Measurements from ENCODE around the gene MAP7.
"Not testable (repeated sequence)": the region's sequence is repeated elsewhere in the genome, so short reads cannot be mapped to it uniquely, and the experiment has no call there.

Gene MAP7
- 1.4 to 2.5 (median 1.9) reads per million in 3 donors for total RNA-seq

DNA sequence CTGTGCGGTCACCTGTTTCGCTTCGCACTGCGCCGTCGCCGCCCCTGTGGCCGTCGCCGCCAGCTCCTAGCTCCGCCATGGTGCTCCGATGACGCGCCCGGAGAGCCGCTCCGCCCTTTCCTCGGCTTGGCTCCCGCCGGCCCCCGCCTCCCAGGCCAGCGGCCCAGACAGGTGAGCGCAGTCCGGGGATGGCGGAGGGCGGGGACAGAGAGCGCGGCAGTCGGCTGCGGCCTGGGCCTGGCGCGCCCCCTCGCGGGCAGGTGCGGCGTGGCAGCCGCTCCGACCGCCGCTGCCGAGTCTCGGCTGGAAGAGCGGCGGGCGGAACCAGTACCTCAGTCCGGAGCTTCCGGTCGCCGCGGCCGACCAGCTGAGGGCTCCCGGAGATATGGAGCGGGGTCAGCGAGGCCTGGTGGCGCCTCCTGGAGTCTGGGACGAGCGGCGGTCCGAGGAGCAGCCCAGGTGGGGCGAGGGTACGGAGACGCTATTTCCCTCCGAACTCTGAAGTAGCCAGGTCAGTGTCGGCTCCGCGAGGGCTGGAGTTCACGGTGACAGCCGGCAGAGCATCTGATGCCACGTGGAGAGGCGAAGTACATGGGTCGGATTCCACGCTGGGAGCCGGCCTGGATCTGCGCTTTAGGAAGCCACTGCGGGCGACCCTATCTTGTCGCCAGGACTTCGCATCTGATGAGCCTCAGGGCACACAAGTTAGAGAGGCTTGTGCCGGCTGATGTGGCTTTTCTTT, at the start of gene MAP7:
Gene MAP7 (minus strand): TSS at position 93 of the 742 bp plus-strand sequence. CDS start 14 bp downstream, at position 79.
- H3K4me1 ChIP-seq (ENCODE audit: control insufficient read depth, insufficient read depth, low read length, poor library complexity, severe bottlenecking): peaks cover 12% of the 10 kb centered on the region
- DNase-seq: peak; percentile 45 to 65 (median 57)
- no peaks in the 10 kb centered on the region for H3K9me3 ChIP-seq (ENCODE audit: control insufficient read depth, low read length)
- peaks cover 20% of the 10 kb centered on the region for H3K27me3 ChIP-seq (replicated peaks; ENCODE audit: control insufficient read depth, insufficient read depth, low read length, poor library complexity, severe bottlenecking)
- H3K4me3 ChIP-seq (ENCODE audit: insufficient read depth, low read depth, low read length, poor library complexity, severe bottlenecking): peak within 1 kb of the TSS; percentile 64
- no peak within 1 kb of the TSS for H3K27ac ChIP-seq (ENCODE audit: insufficient read depth, low read length, poor library complexity, severe bottlenecking)
- no peaks in the 10 kb centered on the region for H3K36me3 ChIP-seq (ENCODE audit: control insufficient read depth, insufficient read depth, low read length)

DNA sequence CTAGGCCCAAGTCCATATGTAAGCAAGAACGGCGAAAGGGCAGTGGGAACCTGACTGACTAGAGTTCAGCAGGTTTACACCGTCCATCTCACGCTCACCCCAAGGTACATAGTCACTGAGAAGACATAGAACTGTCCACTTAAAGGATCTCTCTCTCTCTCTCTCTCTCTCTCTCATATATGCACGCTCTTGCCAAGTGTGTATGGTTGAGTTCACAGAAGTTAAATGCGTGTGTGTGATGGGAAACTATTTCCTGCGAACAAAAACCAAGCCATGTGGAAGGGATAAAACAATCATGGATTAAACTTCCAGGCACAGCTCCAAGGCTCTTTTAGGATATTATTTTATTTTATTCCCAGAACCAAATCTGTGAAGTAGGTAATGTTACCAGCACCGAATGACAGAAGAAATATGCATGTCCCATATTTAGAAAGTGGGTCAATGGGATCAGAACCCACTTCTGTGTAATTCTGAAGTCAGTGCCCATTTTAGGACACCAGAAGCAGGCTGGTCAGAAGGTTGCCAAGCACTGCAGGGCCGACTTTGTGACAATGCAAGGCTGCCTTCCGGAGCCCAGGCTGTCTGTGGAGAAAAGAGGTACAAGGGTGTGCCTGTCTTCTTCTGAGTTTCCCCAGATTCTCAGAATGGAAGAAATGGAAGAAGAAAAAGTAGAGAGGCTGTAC, 49.2 kb upstream of the MAP7 start:
- no peak for DNase-seq
- Histone ChIP-seq H3K36me3 (ENCODE audit: control insufficient read depth, insufficient read depth, low read length) (peaks cover 27% of the 10 kb centered on the region), H3K9me3 (ENCODE audit: control insufficient read depth, low read length) (no peaks in the 10 kb centered on the region), H3K27ac (ENCODE audit: insufficient read depth, low read length, poor library complexity, severe bottlenecking) (no peak overlapping the region), H3K4me3 (ENCODE audit: insufficient read depth, low read depth, low read length, poor library complexity, severe bottlenecking) (no peak overlapping the region), H3K4me1 (ENCODE audit: control insufficient read depth, insufficient read depth, low read length, poor library complexity, severe bottlenecking) (peaks cover 3% of the 10 kb centered on the region), H3K27me3 (replicated peaks; ENCODE audit: control insufficient read depth, insufficient read depth, low read length, poor library complexity, severe bottlenecking) (no peaks in the 10 kb centered on the region)

DNA sequence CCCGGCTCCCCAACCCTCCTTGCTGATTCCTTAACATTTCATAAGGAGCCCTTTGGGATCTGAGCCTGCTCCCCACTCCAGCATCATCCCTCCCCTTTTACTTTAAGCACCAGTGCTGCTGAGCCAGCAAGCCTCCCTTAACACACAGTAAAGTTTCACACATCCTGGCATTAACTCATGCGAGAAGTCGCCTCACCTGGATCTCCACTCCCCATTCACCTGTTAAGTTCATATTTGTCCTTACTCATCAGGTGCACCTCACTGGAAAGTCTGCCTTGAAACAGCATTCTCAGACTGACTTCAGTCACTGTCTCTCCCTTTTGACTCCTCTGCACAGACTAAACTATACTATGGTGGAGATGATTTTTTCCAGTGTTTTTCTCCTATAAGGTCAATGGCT, 47.8 kb upstream of the MAP7 start:
- H3K27me3 ChIP-seq (replicated peaks; ENCODE audit: control insufficient read depth, insufficient read depth, low read length, poor library complexity, severe bottlenecking): no peaks in the 10 kb centered on the region
- H3K36me3 ChIP-seq (ENCODE audit: control insufficient read depth, insufficient read depth, low read length): peaks cover 17% of the 10 kb centered on the region
- no peak overlapping the region for H3K4me3 ChIP-seq (ENCODE audit: insufficient read depth, low read depth, low read length, poor library complexity, severe bottlenecking)
- H3K4me1 ChIP-seq (ENCODE audit: control insufficient read depth, insufficient read depth, low read length, poor library complexity, severe bottlenecking): peaks cover 9% of the 10 kb centered on the region
- H3K27ac ChIP-seq (ENCODE audit: insufficient read depth, low read length, poor library complexity, severe bottlenecking): no peak overlapping the region
- DNase-seq: no peak
- no peaks in the 10 kb centered on the region for H3K9me3 ChIP-seq (ENCODE audit: control insufficient read depth, low read length)

DNA sequence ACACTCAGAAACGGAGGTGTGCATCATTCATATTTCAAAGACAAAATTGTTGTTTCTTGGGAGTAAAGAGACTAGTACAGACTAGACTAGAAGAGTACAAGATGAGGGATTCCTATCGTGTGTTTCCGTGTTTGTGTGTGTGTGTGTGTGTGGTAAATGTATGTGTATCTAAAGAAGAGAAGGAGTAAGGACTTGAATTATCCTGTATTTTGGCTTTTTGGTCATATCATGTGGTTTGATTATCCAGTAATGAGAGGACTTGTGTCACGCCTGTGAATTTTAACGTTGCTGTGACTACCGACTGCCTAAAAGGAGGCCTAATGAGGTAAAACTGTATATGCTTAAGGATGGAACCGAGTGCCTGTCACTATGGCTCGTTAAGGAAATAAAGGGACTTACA, 44.4 kb upstream of the MAP7 start:
- no peak for DNase-seq
- Histone ChIP-seq H3K27ac (ENCODE audit: insufficient read depth, low read length, poor library complexity, severe bottlenecking) (no peak overlapping the region), H3K27me3 (replicated peaks; ENCODE audit: control insufficient read depth, insufficient read depth, low read length, poor library complexity, severe bottlenecking) (no peaks in the 10 kb centered on the region), H3K4me3 (ENCODE audit: insufficient read depth, low read depth, low read length, poor library complexity, severe bottlenecking) (no peak overlapping the region), H3K36me3 (ENCODE audit: control insufficient read depth, insufficient read depth, low read length) (peaks cover 32% of the 10 kb centered on the region), H3K9me3 (ENCODE audit: control insufficient read depth, low read length) (no peaks in the 10 kb centered on the region), H3K4me1 (ENCODE audit: control insufficient read depth, insufficient read depth, low read length, poor library complexity, severe bottlenecking) (peaks cover 9% of the 10 kb centered on the region)

DNA sequence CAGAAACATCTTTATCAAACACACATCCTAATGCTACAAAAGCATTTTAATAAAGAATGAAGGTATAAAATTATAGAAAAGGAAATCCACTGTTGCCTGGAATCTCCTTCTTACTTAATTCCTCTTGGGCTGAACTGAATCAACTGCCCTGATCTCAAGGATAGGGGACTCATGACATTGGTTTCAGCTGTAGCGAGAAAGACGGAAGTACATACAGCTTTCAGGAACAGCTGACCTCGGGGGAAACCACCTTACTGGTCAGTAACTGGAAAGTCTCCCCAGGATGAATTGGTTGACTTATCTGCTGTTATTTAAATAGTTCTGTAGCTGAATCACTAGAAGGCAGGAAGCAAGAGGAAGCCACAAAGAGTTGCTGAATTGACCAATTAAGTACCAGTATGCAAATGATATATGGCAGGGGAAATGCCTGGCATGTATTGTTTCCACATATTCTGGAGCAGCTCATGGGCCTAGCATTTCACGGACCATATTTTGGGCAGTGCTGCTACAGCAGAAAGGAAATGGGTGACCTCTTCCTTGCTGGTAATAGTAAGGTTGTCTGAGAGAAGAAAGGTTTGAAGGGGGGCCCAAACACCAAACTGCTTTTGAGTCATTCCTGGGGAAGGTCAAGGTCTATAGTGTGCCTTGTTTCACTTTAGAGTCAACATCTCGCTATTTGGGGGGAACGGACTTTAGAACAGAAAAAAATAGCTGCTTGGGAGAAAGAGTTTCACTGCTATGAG, 43.7 kb upstream of the MAP7 start:
- peak; percentile 4 to 19 (median 17) for DNase-seq

DNA sequence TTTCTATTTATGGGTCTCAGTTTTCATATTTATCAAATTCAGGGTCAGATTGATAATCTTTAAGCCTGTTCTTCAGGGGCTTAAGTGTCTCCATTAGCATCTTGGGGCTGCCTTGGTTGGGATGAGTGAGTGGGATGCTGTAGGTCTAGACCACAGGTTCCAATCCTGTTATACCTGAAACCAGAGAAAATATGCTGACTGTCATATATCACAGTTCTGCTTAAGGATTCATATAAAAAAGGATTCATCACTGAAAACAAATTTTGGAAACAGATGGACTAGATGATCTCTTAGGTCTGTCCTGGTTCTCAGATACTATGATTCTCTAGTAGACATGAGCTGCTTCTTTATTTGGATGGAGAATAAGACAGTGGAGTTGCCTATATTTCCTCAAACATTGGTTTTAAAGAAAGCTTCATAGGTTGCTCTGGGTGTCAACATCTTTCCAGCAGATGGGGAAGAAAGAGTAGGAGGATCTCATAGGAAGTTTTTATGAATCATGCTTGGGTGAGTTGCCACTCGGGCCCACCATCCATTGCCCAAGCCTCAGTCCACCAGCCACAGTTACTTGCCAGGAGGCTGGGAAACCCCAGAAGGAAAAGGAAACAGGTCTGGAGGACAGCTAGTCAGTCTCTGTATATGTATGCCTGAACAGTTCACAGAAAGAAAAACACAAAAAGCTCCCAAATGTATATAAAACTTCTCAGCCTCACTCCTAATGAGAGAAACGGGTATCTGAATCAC, 42.9 kb upstream of the MAP7 start:
- H3K4me1 ChIP-seq (ENCODE audit: control insufficient read depth, insufficient read depth, low read length, poor library complexity, severe bottlenecking): peaks cover 9% of the 10 kb centered on the region
- H3K36me3 ChIP-seq (ENCODE audit: control insufficient read depth, insufficient read depth, low read length): peaks cover 44% of the 10 kb centered on the region
- DNase-seq: no peak
- no peaks in the 10 kb centered on the region for H3K9me3 ChIP-seq (ENCODE audit: control insufficient read depth, low read length)
- H3K27me3 ChIP-seq (replicated peaks; ENCODE audit: control insufficient read depth, insufficient read depth, low read length, poor library complexity, severe bottlenecking): no peaks in the 10 kb centered on the region
- H3K4me3 ChIP-seq (ENCODE audit: insufficient read depth, low read depth, low read length, poor library complexity, severe bottlenecking): no peak overlapping the region
- no peak overlapping the region for H3K27ac ChIP-seq (ENCODE audit: insufficient read depth, low read length, poor library complexity, severe bottlenecking)

More for the DNA sequence above, 43.7 kb upstream of the MAP7 start:
- H3K4me3 ChIP-seq (ENCODE audit: insufficient read depth, low read depth, low read length, poor library complexity, severe bottlenecking): no peak overlapping the region
- peaks cover 9% of the 10 kb centered on the region for H3K4me1 ChIP-seq (ENCODE audit: control insufficient read depth, insufficient read depth, low read length, poor library complexity, severe bottlenecking)
- no peaks in the 10 kb centered on the region for H3K27me3 ChIP-seq (replicated peaks; ENCODE audit: control insufficient read depth, insufficient read depth, low read length, poor library complexity, severe bottlenecking)
- H3K36me3 ChIP-seq (ENCODE audit: control insufficient read depth, insufficient read depth, low read length): peaks cover 39% of the 10 kb centered on the region
- H3K9me3 ChIP-seq (ENCODE audit: control insufficient read depth, low read length): no peaks in the 10 kb centered on the region
- no peak overlapping the region for H3K27ac ChIP-seq (ENCODE audit: insufficient read depth, low read length, poor library complexity, severe bottlenecking)

DNA sequence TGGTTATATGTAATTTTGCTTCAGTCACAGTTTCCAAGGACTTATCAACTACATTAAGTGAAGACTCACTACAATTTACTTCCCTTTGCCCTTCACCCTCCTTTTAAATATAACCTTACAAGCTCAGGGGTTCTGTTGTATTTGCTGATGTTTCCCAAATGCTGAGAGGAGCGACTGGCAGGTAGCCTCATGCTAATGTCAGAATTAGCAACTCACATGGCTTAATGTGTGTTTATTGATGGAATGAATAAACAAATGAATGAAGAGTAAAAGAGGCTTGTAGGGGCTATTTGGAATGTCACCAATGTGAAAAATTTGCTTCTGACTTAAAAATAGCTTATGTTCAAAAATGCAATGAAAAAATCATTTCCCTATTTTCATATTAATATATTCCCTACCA, 41.4 kb upstream of the MAP7 start:
- Histone ChIP-seq H3K27me3 (replicated peaks; ENCODE audit: control insufficient read depth, insufficient read depth, low read length, poor library complexity, severe bottlenecking) (no peaks in the 10 kb centered on the region), H3K4me3 (ENCODE audit: insufficient read depth, low read depth, low read length, poor library complexity, severe bottlenecking) (no peak overlapping the region), H3K4me1 (ENCODE audit: control insufficient read depth, insufficient read depth, low read length, poor library complexity, severe bottlenecking) (peaks cover 9% of the 10 kb centered on the region), H3K9me3 (ENCODE audit: control insufficient read depth, low read length) (no peaks in the 10 kb centered on the region), H3K36me3 (ENCODE audit: control insufficient read depth, insufficient read depth, low read length) (peaks cover 42% of the 10 kb centered on the region), H3K27ac (ENCODE audit: insufficient read depth, low read length, poor library complexity, severe bottlenecking) (no peak overlapping the region)
- no peak for DNase-seq

DNA sequence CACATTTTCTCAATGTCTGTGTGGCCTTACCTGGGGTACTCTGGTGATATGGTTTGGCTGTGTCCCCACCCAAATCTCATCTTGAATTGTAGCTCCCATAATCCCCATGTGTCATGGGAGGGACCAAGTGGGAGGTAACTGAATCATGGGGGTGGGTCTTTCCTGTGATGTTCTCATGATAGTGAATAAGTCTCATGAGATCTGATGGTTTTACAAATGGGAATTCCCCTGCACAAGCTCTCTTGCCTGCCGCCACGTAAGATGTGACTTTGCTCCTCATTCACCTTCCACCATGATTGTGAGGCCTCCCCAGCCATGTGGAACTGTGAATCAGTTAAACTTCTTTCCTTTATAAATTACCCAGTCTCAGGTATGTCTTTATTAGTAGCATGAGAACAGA, 40.6 kb upstream of the MAP7 start:
- not testable (repeated sequence) for H3K27me3 ChIP-seq (replicated peaks; ENCODE audit: control insufficient read depth, insufficient read depth, low read length, poor library complexity, severe bottlenecking); H3K4me3 ChIP-seq (ENCODE audit: insufficient read depth, low read depth, low read length, poor library complexity, severe bottlenecking); H3K27ac ChIP-seq (ENCODE audit: insufficient read depth, low read length, poor library complexity, severe bottlenecking); H3K4me1 ChIP-seq (ENCODE audit: control insufficient read depth, insufficient read depth, low read length, poor library complexity, severe bottlenecking); H3K9me3 ChIP-seq (ENCODE audit: control insufficient read depth, low read length); DNase-seq
- H3K36me3 ChIP-seq (ENCODE audit: control insufficient read depth, insufficient read depth, low read length): peaks cover 42% of the 10 kb centered on the region

DNA sequence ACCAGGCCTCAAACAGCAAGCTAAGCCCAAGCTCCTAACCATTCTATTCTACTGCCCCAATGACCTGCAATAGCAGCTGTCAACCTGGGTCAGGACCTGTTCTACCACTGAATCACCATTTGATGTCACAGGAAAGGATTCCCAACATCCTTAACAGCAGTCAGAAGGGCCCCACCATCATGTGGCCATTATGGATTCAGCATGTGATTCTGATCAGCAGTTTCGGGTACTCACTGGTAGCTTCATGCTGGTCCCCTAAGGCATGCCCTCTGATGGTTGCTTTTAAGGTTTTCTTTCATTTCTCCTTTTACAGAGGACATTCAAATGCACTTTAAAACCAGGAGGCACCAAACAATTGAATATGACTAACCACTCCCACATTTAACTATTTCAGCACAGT, 37.3 kb upstream of the MAP7 start:
- DNase-seq: no peak
- Histone ChIP-seq H3K27me3 (replicated peaks; ENCODE audit: control insufficient read depth, insufficient read depth, low read length, poor library complexity, severe bottlenecking) (no peaks in the 10 kb centered on the region), H3K4me1 (ENCODE audit: control insufficient read depth, insufficient read depth, low read length, poor library complexity, severe bottlenecking) (no peaks in the 10 kb centered on the region), H3K9me3 (ENCODE audit: control insufficient read depth, low read length) (no peaks in the 10 kb centered on the region), H3K4me3 (ENCODE audit: insufficient read depth, low read depth, low read length, poor library complexity, severe bottlenecking) (no peak overlapping the region), H3K36me3 (ENCODE audit: control insufficient read depth, insufficient read depth, low read length) (peaks cover 49% of the 10 kb centered on the region), H3K27ac (ENCODE audit: insufficient read depth, low read length, poor library complexity, severe bottlenecking) (no peak overlapping the region)

Measured in effector memory CD4-positive, alpha-beta T cell (primary cell).